ENCODE data around the gene ARFIP1. TPM values are rescaled to one million over a fixed set of nuclear protein-coding genes. Genes with fewer than 3 reads are reported as not detected.

The ARFIP1 gene
- polyA plus RNA-seq, 4 donors: 24.6 to 37.8 (median 31.2) TPM

DNA sequence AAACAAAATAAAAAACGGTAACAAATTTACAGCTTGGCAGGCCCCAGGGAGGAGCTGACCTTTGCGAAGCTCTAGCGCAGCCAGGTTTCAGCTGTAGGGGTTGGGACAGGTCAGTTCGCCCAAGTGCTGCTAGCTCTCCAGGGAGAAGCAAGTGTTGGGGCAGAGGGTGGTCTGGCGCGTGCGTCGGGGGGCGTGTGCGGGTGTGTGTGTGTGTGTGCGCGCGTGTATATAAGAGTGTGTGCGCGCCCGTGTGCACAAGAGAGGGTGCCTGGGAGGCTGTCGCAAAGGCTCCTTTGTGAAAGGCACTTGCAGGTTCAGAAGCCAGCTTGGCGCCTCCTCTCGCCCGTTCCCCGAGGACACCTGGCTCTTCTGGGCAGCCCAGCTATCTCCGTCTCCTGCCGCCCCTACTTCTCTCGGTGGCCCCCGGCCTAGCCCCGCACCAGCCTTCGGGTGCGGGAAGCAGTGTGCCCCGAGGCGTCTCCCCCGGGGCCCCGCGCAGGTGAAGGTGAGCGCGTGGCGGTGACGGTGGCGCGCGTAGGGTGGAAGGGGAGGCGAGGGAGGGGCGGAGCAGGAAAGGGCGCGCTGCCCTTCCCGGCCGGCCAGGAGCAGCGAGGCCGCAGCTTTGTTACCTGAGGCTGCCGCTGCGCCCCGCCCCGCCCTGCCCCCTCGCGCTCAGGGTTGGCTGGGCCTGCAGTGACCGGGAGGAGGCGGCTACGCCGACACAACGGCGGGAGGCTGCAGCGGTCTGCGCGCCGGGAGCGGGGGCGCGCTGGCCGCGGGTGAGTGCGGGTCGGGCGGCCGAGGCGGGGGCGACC is 156.1 kb downstream of the ARFIP1 start, which contains the start of gene FHDC1:
FHDC1 (plus strand) TSS at position 693 of the 815 bp plus-strand sequence. CDS start 6,735 bp downstream, outside the sequence.
- peaks cover 0 to 19% (median 2%) of the 10 kb centered on the region in 3 donors for H3K4me1 ChIP-seq (ENCODE audit: control insufficient read depth in 3 of 3, insufficient read depth in 2 of 3, low read depth in 1 of 3, low read length in 2 of 3)

DNA sequence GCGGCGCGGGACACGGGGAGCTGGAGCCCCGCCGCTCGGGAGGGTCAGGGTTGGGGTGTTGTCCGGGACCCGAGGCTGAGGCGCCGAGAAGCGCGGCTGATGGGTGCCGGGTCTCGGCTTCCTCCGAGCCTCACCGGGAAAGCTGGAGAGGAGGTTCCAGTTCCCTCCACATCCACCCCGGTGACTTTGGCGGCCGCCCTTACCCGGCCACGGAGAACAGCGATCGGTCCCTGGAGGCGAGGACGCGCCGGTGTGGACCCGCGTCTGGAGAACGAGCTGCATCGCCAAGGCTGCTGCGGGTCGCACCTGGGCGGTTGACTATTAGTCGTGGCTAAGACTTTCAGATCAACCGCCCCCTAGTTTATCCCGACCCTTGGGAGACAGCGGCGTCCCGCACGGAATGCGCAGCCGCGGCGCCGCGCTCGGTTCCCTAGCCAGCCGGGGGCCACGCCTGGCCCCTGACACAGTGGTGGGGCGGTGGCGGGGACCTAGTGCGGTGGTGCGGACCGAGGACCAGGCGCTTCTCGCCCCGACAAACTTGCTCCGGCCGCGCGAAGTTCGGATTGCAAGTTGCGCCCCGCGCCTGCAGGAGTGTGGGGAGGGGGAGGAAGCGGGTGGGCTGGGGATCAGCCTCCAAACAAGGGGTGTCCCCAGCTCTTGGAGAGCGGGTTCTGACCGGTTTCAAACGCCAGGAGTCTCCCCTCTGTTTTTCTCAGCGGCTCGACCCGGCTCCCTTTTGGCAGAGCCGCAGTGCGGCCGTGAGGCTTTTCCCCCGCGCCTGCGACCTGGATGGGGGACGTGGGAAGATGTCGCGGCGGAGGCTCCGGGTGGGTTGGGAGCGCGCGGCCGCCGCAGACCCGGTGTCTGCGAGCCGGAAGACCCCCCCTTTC is 156.9 kb downstream of the ARFIP1 start:
- no peak for FAIRE-seq
- WGBS, 3 donors: 0 to 1% (median 0%) methylated on average over 69 to 93 of the region's 93 CpGs
- DNase-seq: peak; percentile 44 to 81
- H3K27ac ChIP-seq (ENCODE audit: low read depth in 1 of 3, low read length in 2 of 3): peak overlapping the region; percentile 81 to 98 (median 95)
- peaks cover 0 to 19% (median 2%) of the 10 kb centered on the region in 3 donors for H3K4me1 ChIP-seq (ENCODE audit: control insufficient read depth in 3 of 3, insufficient read depth in 2 of 3, low read depth in 1 of 3, low read length in 2 of 3)
- peaks cover 0 to 3% (median 0%) of the 10 kb centered on the region in 3 donors for H3K36me3 ChIP-seq (ENCODE audit: control insufficient read depth in 3 of 3, insufficient read depth in 2 of 3, low read depth in 1 of 3, low read length in 3 of 3)
- H3K27me3 ChIP-seq (ENCODE audit: control insufficient read depth in 3 of 3, insufficient read depth in 3 of 3, low read length in 3 of 3): no peaks in the 10 kb centered on the region
- no peaks in the 10 kb centered on the region for H3K9me3 ChIP-seq (ENCODE audit: control insufficient read depth in 2 of 2, insufficient read depth in 1 of 2, low read depth in 1 of 2, low read length in 1 of 2)
- H3K4me3 ChIP-seq (ENCODE audit: low read depth in 1 of 3, low read length in 3 of 3): peak overlapping the region; percentile 56 to 92 (median 69)

More for the DNA sequence above, 156.1 kb downstream of the ARFIP1 start, which contains the start of gene FHDC1:
- H3K27ac ChIP-seq (ENCODE audit: low read depth in 1 of 3, low read length in 2 of 3): peak within 1 kb of the TSS; percentile 81 to 98 (median 95)
- FAIRE-seq (no peak), DNase-seq (peak; percentile 87 to 93)
- whole genome bisulfite sequencing, 3 donors: 1 to 3% (median 1%) methylated on average over 58 to 75 of the region's 75 CpGs
- peak within 1 kb of the TSS; percentile 56 to 92 (median 69) for H3K4me3 ChIP-seq (ENCODE audit: low read depth in 1 of 3, low read length in 3 of 3)
- no peaks in the 10 kb centered on the region for H3K27me3 ChIP-seq (ENCODE audit: control insufficient read depth in 3 of 3, insufficient read depth in 3 of 3, low read length in 3 of 3)
- H3K9me3 ChIP-seq (ENCODE audit: control insufficient read depth in 2 of 2, insufficient read depth in 1 of 2, low read depth in 1 of 2, low read length in 1 of 2): no peaks in the 10 kb centered on the region
- peaks cover 0 to 3% (median 0%) of the 10 kb centered on the region in 3 donors for H3K36me3 ChIP-seq (ENCODE audit: control insufficient read depth in 3 of 3, insufficient read depth in 2 of 3, low read depth in 1 of 3, low read length in 3 of 3)

DNA sequence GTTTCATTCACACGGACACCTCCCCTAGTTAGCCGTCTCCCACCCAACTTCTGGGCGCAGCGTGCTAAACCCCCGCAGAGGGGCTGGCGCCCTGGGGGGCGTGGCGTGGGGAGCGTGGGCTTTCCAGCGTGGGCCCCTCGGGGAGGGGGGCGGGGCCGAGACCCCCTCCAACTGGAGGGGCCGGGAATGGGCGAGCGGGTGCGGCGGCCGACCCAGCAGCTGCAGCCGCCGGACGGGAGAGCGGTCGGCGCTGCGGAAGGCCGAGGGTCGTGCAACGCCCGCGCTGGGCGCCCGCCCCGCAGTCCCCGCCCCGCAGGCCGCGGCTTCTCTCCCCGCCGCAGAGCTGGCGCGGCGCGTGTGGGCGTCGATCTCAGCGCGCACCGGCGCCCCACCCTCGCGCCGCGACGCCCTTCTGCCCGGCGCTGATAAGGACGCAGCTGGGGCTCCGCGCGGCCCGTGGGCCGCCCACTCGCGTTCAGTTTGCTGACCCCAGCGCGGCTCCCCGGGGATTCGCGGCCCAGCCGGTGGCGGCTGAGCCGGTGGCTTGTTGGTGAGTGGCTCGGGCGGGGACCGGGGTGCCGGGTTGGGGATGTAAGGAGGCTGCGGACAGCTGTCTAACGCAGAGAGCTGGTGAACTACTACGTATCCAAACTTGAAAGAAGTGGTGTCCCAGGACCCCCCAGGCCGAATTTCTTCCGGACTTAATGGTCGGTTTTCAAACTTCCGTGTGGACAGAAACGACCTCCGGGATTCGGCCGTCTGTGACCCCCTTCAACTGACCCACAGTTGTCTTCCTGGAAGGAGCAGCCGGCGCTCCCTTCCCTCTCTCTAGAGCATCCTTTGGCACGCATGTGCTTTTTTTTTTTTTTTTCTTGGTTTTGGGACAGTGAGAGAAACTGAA is 157.8 kb downstream of the ARFIP1 start:
- peaks cover 0 to 19% (median 2%) of the 10 kb centered on the region in 3 donors for H3K4me1 ChIP-seq (ENCODE audit: control insufficient read depth in 3 of 3, insufficient read depth in 2 of 3, low read depth in 1 of 3, low read length in 2 of 3)
- WGBS, 3 donors: 1 to 2% (median 1%) methylated on average over 31 to 91 of the region's 91 CpGs
- DNase-seq (peak; percentile 68 to 85), FAIRE-seq (no peak)
- no peaks in the 10 kb centered on the region for H3K9me3 ChIP-seq (ENCODE audit: control insufficient read depth in 2 of 2, insufficient read depth in 1 of 2, low read depth in 1 of 2, low read length in 1 of 2)
- H3K27me3 ChIP-seq (ENCODE audit: control insufficient read depth in 3 of 3, insufficient read depth in 3 of 3, low read length in 3 of 3): no peaks in the 10 kb centered on the region
- H3K4me3 ChIP-seq (ENCODE audit: low read depth in 1 of 3, low read length in 3 of 3): peak overlapping the region; percentile 56 to 92 (median 72)
- peak overlapping the region; percentile 81 to 98 (median 95) for H3K27ac ChIP-seq (ENCODE audit: low read depth in 1 of 3, low read length in 2 of 3)
- H3K36me3 ChIP-seq (ENCODE audit: control insufficient read depth in 3 of 3, insufficient read depth in 2 of 3, low read depth in 1 of 3, low read length in 3 of 3): peaks cover 0 to 3% (median 0%) of the 10 kb centered on the region in 3 donors

DNA sequence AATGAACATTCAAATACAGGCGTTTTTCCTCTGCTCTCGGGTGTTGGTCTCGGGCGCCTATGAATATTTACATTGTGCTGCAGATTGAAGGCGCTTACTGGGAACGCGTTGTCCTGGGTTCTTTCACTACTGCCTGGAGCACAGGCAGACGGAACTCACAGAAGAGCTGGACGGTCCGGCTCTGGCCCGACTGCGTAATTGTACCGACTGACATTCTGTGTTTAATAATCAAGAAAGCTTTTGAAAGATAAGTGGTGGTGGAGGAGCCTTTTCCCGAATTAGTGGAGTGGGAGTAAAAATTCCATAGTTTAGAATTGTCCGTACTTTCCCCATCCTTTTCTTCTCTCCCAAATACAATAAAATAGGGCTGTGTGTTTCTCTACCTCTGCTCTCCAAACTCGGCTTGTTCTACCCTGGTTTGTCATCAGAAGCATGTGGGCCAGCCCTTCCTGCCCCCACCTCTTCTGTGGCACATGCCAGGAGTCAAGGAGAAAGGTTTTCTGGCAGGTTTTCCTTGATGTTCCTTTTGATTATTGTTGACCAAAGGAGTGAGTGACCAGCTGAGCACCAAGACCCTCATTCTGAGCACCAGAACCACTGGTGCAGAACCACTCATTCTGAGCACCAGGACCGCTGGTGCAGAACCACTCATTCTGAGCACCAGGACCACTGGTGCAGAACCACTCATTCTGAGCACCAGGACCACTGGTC is 158.6 kb downstream of the ARFIP1 start:
- no peaks in the 10 kb centered on the region for H3K9me3 ChIP-seq (ENCODE audit: control insufficient read depth in 2 of 2, insufficient read depth in 1 of 2, low read depth in 1 of 2, low read length in 1 of 2)
- DNase-seq (peak in 1 of 2 donors; percentile 31), FAIRE-seq (no peak)
- no peaks in the 10 kb centered on the region for H3K27me3 ChIP-seq (ENCODE audit: control insufficient read depth in 3 of 3, insufficient read depth in 3 of 3, low read length in 3 of 3)
- H3K36me3 ChIP-seq (ENCODE audit: control insufficient read depth in 3 of 3, insufficient read depth in 2 of 3, low read depth in 1 of 3, low read length in 3 of 3): peaks cover 0 to 8% (median 2%) of the 10 kb centered on the region in 3 donors
- H3K27ac ChIP-seq (ENCODE audit: low read depth in 1 of 3, low read length in 2 of 3): peak overlapping the region in 1 of 3 donors; percentile 74
- H3K4me1 ChIP-seq (ENCODE audit: control insufficient read depth in 3 of 3, insufficient read depth in 2 of 3, low read depth in 1 of 3, low read length in 2 of 3): peaks cover 0 to 19% (median 2%) of the 10 kb centered on the region in 3 donors
- WGBS, 3 donors: 17 to 19% (median 17%) methylated on average over 17 of the region's 17 CpGs
- H3K4me3 ChIP-seq (ENCODE audit: low read depth in 1 of 3, low read length in 3 of 3): peak overlapping the region; percentile 56 to 92 (median 72)

DNA sequence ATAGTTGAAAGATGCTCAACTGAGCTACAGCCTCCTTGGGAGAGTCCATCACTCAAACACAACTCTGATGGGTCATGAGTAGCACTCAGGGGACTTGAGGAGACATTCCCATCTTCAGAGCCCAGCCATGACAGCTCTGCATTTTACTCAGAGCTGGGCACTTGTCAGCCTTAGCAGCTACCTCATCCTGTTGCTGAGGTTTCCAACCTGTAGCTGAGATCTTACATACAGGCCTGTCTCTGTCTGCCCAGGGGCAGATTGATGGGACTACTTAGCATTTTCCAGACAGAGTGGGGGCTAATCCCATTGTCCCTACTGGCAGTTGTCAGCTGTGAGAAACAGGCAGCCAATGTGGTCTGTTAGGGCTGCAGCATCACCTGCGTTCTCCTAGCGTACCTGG is 159.9 kb downstream of the ARFIP1 start:
- Histone ChIP-seq H3K27ac (ENCODE audit: low read depth in 1 of 3, low read length in 2 of 3) (no peak overlapping the region), H3K4me3 (ENCODE audit: low read depth in 1 of 3, low read length in 3 of 3) (no peak overlapping the region), H3K4me1 (ENCODE audit: control insufficient read depth in 3 of 3, insufficient read depth in 2 of 3, low read depth in 1 of 3, low read length in 2 of 3) (peaks cover 2 to 25% (median 2%) of the 10 kb centered on the region in 3 donors), H3K9me3 (ENCODE audit: control insufficient read depth in 2 of 2, insufficient read depth in 1 of 2, low read depth in 1 of 2, low read length in 1 of 2) (no peaks in the 10 kb centered on the region), H3K27me3 (ENCODE audit: control insufficient read depth in 3 of 3, insufficient read depth in 3 of 3, low read length in 3 of 3) (no peaks in the 10 kb centered on the region), H3K36me3 (ENCODE audit: control insufficient read depth in 3 of 3, insufficient read depth in 2 of 3, low read depth in 1 of 3, low read length in 3 of 3) (peaks cover 0 to 11% (median 2%) of the 10 kb centered on the region in 3 donors)
- WGBS, 3 donors: 92 to 96% (median 93%) methylated on average over 2 of the region's 2 CpGs
- DNase-seq (no peak), FAIRE-seq (no peak)

DNA sequence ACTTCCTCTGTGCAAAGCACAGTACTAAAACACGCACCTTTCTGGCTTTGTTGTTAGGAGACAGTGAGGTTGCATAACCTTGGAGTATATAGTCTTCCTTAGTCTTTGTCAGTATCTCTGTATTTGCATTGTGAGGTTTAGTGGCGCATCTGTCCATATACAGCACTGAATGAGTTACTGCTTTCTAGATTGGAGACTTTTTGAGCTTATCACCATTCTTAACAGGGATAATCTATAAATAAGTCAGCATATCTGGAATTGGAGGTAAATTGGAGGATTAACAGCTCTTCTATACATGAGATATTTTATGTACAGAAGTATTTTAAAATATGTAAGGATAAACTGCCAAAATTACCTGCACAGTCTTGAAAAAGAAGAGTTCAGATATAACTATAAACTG is 160.7 kb downstream of the ARFIP1 start:
- H3K27me3 ChIP-seq (ENCODE audit: control insufficient read depth in 3 of 3, insufficient read depth in 3 of 3, low read length in 3 of 3): no peaks in the 10 kb centered on the region
- no peak overlapping the region for H3K4me3 ChIP-seq (ENCODE audit: low read depth in 1 of 3, low read length in 3 of 3)
- DNase-seq: no peak
- no peaks in the 10 kb centered on the region for H3K9me3 ChIP-seq (ENCODE audit: control insufficient read depth in 2 of 2, insufficient read depth in 1 of 2, low read depth in 1 of 2, low read length in 1 of 2)
- no peak for FAIRE-seq
- H3K36me3 ChIP-seq (ENCODE audit: control insufficient read depth in 3 of 3, insufficient read depth in 2 of 3, low read depth in 1 of 3, low read length in 3 of 3): peaks cover 0 to 15% (median 2%) of the 10 kb centered on the region in 3 donors
- H3K27ac ChIP-seq (ENCODE audit: low read depth in 1 of 3, low read length in 2 of 3): no peak overlapping the region
- peaks cover 3 to 29% (median 5%) of the 10 kb centered on the region in 3 donors for H3K4me1 ChIP-seq (ENCODE audit: control insufficient read depth in 3 of 3, insufficient read depth in 2 of 3, low read depth in 1 of 3, low read length in 2 of 3)
- 86 to 93% (median 89%) methylated on average over 2 of the region's 2 CpGs for WGBS, 3 donors

DNA sequence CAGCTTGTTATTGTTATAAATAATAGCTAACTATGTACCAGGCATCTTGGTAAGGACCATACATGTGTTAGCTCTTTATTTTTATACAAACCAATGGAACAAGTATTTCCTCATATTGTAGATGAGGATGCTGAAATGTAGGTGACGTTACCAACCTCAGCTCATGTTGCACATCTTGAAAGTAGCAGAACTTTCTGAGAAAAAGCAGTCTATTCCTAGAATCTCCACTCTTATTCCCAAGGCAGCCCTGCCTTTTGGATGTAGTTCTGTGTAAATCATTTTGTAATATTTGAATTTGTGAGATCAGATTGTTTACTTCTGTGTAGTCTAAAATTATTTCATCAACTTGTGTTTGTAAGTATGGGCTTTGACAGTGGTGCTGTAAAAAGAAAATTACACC is 161.7 kb downstream of the ARFIP1 start:
- Histone ChIP-seq H3K27me3 (ENCODE audit: control insufficient read depth in 3 of 3, insufficient read depth in 3 of 3, low read length in 3 of 3) (no peaks in the 10 kb centered on the region), H3K27ac (ENCODE audit: low read depth in 1 of 3, low read length in 2 of 3) (no peak overlapping the region), H3K4me1 (ENCODE audit: control insufficient read depth in 3 of 3, insufficient read depth in 2 of 3, low read depth in 1 of 3, low read length in 2 of 3) (peaks cover 3 to 35% (median 5%) of the 10 kb centered on the region in 3 donors), H3K9me3 (ENCODE audit: control insufficient read depth in 2 of 2, insufficient read depth in 1 of 2, low read depth in 1 of 2, low read length in 1 of 2) (no peaks in the 10 kb centered on the region), H3K4me3 (ENCODE audit: low read depth in 1 of 3, low read length in 3 of 3) (no peak overlapping the region), H3K36me3 (ENCODE audit: control insufficient read depth in 3 of 3, insufficient read depth in 2 of 3, low read depth in 1 of 3, low read length in 3 of 3) (peaks cover 0 to 18% (median 2%) of the 10 kb centered on the region in 3 donors)
- 74 to 90% (median 77%) methylated on average over 1 of the region's 1 CpG for WGBS, 3 donors
- no peak for DNase-seq
- no peak for FAIRE-seq
